ENCODE data around the gene MCM9. TPM values are rescaled to one million over a fixed set of nuclear protein-coding genes. Genes with fewer than 3 reads are reported as not detected.

MCM9 gene
- total and polyA plus RNA-seq, 2 donors (not counting 1 experiment from before 2014, with no cell fraction given) = 1.2 to 9.6 TPM

- Histone ChIP-seq H3K79me2 (ENCODE audit: control insufficient read depth, insufficient read depth, low read length) (no peaks in the 10 kb centered on the region), H3K27me3 (ENCODE audit: control insufficient read depth, insufficient read depth, low read length) (no peaks in the 10 kb centered on the region), H3K4me2 (ENCODE audit: extremely low read depth, insufficient read depth, low read length) (no peak overlapping the region), H4K20me1 (ENCODE audit: control insufficient read depth, extremely low read depth, insufficient read depth, low read length) (no peaks in the 10 kb centered on the region), H3K9ac (ENCODE audit: insufficient read depth, low read length) (no peak overlapping the region), H2AFZ (ENCODE audit: low read length) (no peak overlapping the region), H3K36me3 (ENCODE audit: control insufficient read depth, insufficient read depth, low read length) (no peaks in the 10 kb centered on the region), H3K4me3 (replicated peaks in 1 of 4; ENCODE audit: control extremely low read depth in 1 of 4, insufficient read depth in 1 of 4, low read depth in 3 of 4, low read length in 4 of 4) (no peak overlapping the region), H3K27ac (ENCODE audit: insufficient read depth, low read length) (no peak overlapping the region), H3K4me1 (ENCODE audit: control insufficient read depth, extremely low read depth, insufficient read depth, low read length) (no peaks in the 10 kb centered on the region), H3K9me3 (ENCODE audit: control insufficient read depth, insufficient read depth, low read depth, low read length) (no peaks in the 10 kb centered on the region)
- TF ChIP-seq, protein P1, sequence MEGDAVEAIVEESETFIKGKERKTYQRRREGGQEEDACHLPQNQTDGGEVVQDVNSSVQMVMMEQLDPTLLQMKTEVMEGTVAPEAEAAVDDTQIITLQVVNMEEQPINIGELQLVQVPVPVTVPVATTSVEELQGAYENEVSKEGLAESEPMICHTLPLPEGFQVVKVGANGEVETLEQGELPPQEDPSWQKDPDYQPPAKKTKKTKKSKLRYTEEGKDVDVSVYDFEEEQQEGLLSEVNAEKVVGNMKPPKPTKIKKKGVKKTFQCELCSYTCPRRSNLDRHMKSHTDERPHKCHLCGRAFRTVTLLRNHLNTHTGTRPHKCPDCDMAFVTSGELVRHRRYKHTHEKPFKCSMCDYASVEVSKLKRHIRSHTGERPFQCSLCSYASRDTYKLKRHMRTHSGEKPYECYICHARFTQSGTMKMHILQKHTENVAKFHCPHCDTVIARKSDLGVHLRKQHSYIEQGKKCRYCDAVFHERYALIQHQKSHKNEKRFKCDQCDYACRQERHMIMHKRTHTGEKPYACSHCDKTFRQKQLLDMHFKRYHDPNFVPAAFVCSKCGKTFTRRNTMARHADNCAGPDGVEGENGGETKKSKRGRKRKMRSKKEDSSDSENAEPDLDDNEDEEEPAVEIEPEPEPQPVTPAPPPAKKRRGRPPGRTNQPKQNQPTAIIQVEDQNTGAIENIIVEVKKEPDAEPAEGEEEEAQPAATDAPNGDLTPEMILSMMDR (conservative IDR thresholded peaks at IDR 0.05 in 1 of 2, IDR thresholded peaks at IDR 0.05 in 1 of 2; ENCODE audit: low read depth in 1 of 2, low read length in 2 of 2) = no peak
- TF ChIP-seq EZH2 (IDR thresholded peaks at IDR 0.05; ENCODE audit: low read length, missing control alignments) = no peak
- DNase-seq (ENCODE audit: low read depth in 2 of 2) = no peak
Observed at GRCh38 chr6:118952683-118953082, 17.7 kb upstream of the MCM9 start.

DNA sequence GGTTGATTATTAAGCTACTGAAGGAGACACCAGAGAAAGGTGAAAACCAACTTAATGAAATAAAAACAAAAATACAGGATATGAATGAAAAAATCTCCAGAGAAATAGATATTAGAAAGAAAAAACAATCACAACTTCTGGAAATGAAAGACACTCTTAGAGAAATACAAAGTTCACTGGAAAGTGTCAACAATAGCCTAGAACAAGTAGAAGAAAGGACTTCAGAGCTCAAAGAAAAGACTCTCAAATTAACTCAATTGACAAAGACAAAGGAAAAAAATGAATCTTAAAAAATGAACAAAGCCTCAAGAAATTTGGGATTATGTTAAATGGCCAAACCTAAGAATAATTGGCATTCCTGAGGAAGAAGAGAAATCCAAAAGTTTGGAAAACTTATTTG lies 10.3 kb upstream of the MCM9 start:
- Histone ChIP-seq H3K9ac (ENCODE audit: insufficient read depth, low read length) (no peak overlapping the region), H3K9me3 (ENCODE audit: control insufficient read depth, insufficient read depth, low read depth, low read length) (no peaks in the 10 kb centered on the region), H3K4me1 (ENCODE audit: control insufficient read depth, extremely low read depth, insufficient read depth, low read length) (no peaks in the 10 kb centered on the region), H2AFZ (ENCODE audit: low read length) (no peak overlapping the region), H4K20me1 (ENCODE audit: control insufficient read depth, extremely low read depth, insufficient read depth, low read length) (no peaks in the 10 kb centered on the region), H3K4me2 (ENCODE audit: extremely low read depth, insufficient read depth, low read length) (no peak overlapping the region), H3K36me3 (ENCODE audit: control insufficient read depth, insufficient read depth, low read length) (no peaks in the 10 kb centered on the region), H3K4me3 (replicated peaks in 1 of 4; ENCODE audit: control extremely low read depth in 1 of 4, insufficient read depth in 1 of 4, low read depth in 3 of 4, low read length in 4 of 4) (no peak overlapping the region), H3K27ac (ENCODE audit: insufficient read depth, low read length) (no peak overlapping the region), H3K79me2 (ENCODE audit: control insufficient read depth, insufficient read depth, low read length) (no peaks in the 10 kb centered on the region), H3K27me3 (ENCODE audit: control insufficient read depth, insufficient read depth, low read length) (no peaks in the 10 kb centered on the region)
- no peak for DNase-seq (ENCODE audit: low read depth in 2 of 2)
- TF ChIP-seq, protein P1 (conservative IDR thresholded peaks at IDR 0.05 in 1 of 2, IDR thresholded peaks at IDR 0.05 in 1 of 2; ENCODE audit: low read depth in 1 of 2, low read length in 2 of 2) = no peak
- no peak for TF ChIP-seq EZH2 (IDR thresholded peaks at IDR 0.05; ENCODE audit: low read length, missing control alignments)

- no peak for DNase-seq (ENCODE audit: low read depth in 2 of 2)
- H4K20me1 ChIP-seq (ENCODE audit: control insufficient read depth, extremely low read depth, insufficient read depth, low read length) = no peaks in the 10 kb centered on the region
- no peak overlapping the region for H2AFZ ChIP-seq (ENCODE audit: low read length)
- no peak overlapping the region for H3K27ac ChIP-seq (ENCODE audit: insufficient read depth, low read length)
- no peaks in the 10 kb centered on the region for H3K79me2 ChIP-seq (ENCODE audit: control insufficient read depth, insufficient read depth, low read length)
- no peaks in the 10 kb centered on the region for H3K36me3 ChIP-seq (ENCODE audit: control insufficient read depth, insufficient read depth, low read length)
- no peak for TF ChIP-seq EZH2 (IDR thresholded peaks at IDR 0.05; ENCODE audit: low read length, missing control alignments)
- TF ChIP-seq, protein P1 (conservative IDR thresholded peaks at IDR 0.05 in 1 of 2, IDR thresholded peaks at IDR 0.05 in 1 of 2; ENCODE audit: low read depth in 1 of 2, low read length in 2 of 2) = no peak
- no peaks in the 10 kb centered on the region for H3K4me1 ChIP-seq (ENCODE audit: control insufficient read depth, extremely low read depth, insufficient read depth, low read length)
- H3K4me3 ChIP-seq (replicated peaks in 1 of 4; ENCODE audit: control extremely low read depth in 1 of 4, insufficient read depth in 1 of 4, low read depth in 3 of 4, low read length in 4 of 4) = no peak overlapping the region
- H3K9ac ChIP-seq (ENCODE audit: insufficient read depth, low read length) = no peak overlapping the region
- no peaks in the 10 kb centered on the region for H3K9me3 ChIP-seq (ENCODE audit: control insufficient read depth, insufficient read depth, low read depth, low read length)
- H3K27me3 ChIP-seq (ENCODE audit: control insufficient read depth, insufficient read depth, low read length) = no peaks in the 10 kb centered on the region
- H3K4me2 ChIP-seq (ENCODE audit: extremely low read depth, insufficient read depth, low read length) = no peak overlapping the region
Observed at GRCh38 chr6:118940770-118941169, 5.8 kb upstream of the MCM9 start.
